IPS-NIHi11 (cell line): ENCODE measurements around the gene RBM19.
"Not testable (repeated sequence)": the region's sequence is repeated elsewhere in the genome, so short reads cannot be mapped to it uniquely, and the experiment has no call there.

Source experiments
- DNase-seq: peaks from one replicate; pipeline ENCODE4 v3.0.0; 2012; ENCODE audit warnings: mixed read lengths, low spot score

The RBM19 gene

DNA sequence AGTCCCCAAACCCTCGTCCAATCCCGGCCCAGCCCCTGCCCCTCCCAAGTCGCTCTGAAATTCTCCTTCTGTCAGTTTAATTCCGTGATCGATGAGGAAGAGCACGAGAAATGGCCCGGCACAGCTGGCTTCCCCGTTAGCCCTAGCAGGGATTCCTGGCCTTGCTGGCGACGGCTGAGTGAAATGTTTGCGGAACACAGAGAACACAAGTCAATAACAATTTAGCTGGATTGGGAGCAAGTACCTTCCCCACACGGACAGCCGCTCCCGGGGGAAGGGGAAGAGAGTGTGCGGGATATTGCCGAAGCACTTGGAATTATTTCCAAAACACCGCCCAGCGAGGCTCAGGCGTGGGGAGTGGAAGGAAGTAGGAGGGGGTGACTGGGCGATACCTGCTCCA lies 134.6 kb downstream of the RBM19 start:
- DNase-seq: no peak

DNA sequence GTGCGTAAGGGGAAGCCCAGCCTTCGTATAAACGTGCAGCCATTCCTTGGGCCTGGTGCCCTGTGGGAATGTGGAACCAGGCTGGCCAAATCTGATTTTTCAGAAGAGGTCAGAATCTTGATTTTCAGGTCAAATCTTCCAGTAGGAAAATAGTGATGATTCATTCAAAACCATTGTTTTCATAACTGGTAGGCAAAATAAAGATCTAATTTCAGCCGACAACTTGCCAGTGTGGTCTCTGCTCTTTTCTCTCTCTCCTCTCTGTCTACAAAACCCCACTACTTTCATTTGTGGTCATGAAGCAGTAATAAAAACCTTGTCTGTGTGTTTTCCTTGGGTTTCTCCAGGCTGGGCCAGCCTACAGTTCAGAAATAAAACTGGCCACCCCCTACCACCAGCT lies 135.1 kb downstream of the RBM19 start:
- DNase-seq: no peak

DNA sequence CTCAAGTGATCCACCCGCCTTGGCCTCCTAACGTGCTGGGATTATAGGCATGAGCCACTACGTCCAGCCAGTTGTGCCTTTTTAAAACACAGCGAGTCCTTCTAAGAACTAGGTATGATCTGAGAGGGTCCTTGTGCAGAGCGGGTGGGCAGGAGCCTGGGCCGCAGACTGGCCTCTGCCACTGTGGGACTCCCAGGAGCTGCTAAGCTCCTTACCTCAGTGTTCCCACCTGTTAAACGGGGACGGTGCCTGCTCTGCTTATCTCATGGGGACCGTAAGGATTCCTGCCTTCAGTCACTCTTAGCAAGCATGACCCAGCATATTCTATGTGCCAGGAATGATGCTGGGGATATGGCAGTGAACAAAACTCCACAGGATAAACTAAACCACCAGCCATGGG lies 136.9 kb downstream of the RBM19 start:
- DNase-seq: no peak

DNA sequence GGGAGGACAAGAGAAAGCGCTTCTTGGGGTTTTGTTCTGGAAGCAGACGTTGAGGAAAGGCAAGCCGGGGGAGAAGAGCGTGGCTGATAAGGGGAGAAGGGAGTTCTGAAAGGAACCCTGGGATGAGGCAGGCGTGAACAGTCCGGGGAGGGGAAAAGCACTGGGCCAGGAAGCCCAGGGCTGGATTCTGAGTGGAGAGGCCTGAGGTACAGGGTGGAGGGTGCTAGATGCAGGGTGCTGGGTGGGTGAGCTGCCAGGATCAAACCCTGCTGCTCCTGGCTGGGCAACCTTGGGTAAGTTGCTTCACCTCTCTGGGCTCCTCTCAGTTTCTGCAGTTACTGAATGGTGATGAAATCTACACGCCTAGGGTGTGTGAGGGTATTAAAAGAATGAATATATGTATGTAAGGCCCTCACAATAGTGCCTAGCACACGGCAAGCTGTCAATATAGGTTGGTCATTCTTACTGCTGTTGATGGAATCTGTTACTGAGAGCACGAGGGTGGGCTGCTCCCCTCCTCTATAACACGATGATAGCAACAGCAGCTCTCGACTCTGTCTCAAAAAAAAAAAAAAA lies 138.5 kb downstream of the RBM19 start:
- no peak for DNase-seq

DNA sequence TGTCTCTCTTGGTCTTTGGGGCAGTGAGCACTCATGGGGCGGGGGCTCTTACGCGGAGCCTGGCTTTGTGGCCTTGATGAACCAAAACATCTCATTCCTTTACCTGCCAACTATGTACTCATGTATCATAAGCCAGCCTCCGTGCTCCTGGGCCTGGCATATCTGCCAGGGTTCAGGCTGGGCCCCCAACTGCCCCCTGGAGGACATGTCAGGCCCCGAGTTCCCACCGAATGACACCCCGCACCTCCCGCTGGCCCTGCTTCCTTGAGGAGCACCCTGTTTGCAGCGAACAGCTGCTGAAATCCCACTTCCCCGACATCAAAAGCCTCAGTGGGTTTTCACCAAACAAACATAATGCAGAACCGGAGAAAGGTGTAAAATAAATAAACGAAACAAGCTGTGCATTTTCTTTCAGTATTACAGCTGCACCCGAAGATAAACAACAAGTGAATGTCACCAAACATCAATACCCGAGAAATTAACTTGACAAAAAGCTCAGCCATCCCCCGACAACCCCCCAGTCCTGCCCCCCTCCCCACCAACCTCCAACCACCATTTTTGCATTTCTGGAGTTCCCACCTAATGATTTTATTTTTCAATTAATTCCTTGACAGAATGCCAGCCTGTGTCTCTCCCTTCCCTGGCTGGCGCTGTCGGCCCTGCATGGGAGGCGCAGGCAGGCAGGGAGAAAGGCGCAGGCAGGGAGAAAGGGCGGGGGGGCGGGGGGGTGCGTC lies 139.2 kb downstream of the RBM19 start:
- DNase-seq: peak; percentile 68

DNA sequence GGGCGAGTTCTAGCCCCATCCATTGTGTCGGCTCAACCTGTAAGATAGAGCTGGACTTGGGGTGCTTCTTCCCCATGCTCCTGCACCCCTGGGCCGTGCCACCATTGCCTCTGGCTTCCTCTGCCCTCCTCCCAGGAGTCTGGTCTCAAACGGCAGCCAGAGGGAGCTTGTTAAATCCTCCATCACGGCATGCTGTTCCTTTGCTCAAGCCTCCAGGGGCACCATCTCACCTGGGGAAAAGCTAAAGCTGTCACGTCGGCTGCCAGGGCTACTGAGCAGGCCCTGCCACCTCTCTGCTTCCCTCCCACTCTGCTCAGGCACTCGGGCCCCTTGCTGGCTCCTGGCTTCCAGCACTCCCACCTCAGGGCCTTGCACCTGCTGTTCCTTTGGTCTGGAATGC lies 140.4 kb downstream of the RBM19 start:
- DNase-seq: peak; percentile 72

DNA sequence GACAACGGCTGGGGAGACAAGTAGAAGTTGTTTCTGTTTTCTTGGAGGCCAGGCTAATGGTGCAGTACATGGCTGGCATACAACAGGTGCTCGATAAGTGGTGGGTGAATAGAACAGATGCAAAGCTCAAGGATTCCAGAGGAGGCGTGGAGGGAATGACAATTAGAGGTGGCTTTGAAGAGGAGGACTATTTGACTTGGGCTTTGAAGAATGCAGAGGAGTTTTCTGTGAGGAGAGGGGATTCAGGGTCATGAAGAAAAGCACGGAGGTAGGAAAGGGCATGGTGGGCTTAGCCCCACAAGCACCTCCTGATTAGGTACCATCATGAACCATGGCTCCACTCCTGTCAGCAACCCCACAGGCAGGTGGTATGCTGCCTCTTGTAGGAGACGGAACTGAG lies 142.3 kb downstream of the RBM19 start:
- no peak for DNase-seq

DNA sequence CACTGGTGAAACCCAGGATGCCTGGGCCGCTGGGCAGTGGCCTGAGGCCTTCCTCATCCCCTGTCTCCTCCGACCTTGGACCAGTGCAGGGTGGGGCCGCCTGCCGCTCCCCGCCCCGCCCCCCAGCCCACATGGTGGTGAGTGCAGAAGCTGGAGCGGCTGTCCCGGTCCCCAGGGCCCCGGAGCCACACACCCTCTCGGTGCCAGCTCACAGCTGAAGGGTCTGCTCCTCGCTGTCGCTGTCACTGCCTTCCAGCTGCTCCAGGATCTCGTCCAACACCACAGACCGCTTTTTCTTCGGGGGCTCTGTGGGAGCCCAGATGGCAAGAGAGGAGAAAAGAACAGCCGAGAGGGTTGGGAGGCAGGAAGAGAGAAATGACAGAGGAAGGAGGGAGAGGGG lies 143.1 kb downstream of the RBM19 start:
- DNase-seq: no peak

DNA sequence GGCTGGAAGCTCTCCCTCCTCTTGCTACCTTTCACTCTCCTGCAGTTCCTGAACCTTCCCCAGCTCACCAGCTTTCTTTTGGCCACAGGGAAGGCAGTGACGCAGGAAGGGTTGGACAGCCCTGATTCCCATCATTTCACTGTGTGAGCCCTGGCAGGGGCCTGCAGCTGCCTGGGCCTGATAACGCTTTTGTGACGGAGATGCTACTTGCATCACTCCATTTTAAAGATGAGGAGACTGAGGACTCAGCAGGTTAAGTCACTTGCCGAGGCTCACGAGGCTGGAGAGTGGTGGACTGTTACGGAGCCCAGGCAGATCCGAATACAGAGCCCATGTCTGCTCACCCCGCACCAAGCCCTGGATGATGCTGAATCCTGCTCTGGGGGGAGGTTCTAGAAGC lies 145.3 kb downstream of the RBM19 start:
- no peak for DNase-seq

DNA sequence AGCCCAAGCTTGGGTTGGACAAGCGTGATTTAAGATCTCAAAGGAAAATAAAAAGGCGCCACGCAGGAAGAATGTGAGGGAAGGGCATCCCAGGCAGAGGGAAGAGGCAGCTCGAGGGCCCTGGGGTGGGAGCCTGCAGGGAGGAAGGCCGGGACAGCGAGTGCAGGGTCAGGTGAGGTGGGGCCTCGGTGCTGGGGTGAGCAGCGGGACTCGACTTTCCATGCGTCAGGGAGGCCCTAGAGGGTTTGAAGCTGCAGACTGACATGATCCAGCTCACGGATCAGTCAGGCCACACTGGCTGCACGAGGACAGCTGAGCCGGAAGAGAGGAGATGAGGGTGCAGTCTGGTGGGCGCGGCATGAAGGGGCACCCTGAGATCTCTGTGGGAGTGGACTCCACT lies 145.8 kb downstream of the RBM19 start:
- no peak for DNase-seq

DNA sequence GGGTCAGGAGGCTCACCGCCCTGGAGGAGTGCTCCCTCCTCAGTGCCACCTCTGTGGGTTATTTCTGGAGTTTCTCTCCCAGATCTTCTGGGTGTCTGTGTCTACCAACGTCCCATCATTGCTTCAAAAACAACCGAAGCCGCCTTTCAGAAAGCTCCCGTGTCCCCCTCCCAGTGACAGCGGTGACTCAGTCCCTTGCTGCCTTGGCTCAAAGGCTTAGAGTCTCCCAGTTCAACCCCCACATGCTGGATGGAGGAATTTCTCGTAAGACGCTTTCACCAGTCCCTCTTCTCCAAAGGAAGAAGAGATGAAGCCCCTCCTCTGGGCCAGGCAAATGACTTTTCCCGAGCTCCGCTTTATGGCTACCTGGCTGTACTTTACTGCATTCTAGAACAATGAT lies 146.6 kb downstream of the RBM19 start:
- DNase-seq: no peak

DNA sequence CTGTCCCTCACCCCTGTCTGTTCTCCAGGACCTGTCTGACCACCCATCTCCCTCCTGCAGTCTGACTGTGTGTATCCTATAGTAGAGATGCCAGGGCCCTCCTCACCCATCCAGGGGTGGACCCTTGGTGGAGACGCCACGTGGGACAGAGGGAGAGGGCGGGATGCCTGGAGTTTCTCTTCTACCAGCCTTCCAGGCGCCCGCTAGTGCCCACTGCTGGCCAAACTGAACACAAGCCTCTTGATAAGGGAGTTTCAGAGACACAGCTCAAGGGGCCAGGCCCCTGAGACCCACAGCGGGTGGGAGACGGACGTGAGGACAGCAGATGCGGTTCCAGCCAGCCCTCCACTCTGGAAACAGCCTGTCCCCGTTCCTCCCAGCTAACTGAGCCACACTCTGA lies 147.3 kb downstream of the RBM19 start:
- DNase-seq: peak; percentile 83

DNA sequence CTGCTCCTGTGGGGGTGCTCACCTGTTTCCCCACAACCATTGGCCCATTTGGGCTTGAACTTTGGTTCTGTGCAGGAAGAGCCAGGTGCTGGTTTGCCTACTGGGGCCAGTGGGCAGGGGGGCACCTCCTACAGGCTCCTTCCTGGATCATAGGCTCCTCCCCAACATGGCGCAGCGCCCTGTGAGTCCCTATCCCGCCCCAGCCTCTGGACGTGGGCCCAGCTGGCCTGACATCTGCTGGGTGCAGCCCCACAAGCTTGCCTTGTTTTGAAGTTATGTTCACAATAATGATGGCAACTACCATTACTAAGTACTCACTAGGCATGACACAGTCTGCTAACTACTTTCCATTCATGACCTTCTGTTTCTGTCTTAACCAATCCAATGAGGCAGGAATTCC lies 147.8 kb downstream of the RBM19 start:
- DNase-seq: no peak

DNA sequence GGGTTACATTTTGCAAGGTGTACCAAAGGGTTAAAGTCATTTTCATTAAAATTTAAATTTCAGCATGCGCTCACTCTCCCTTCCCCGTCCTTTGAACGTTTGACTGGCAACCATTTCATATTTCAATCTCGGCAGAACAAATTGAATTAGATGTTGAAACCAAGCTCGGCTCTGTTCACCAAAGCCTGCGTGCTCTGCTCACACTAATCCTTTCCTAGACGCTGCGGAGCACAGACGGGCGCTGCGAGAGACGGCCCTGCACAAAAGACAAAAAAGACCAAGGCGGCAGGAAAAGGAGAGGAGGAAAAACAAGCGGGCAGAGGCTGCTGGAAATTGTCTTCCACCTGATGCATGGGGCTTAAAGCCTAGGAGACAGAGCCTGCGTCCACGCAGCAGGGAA lies 149.3 kb downstream of the RBM19 start:
- DNase-seq: no peak

DNA sequence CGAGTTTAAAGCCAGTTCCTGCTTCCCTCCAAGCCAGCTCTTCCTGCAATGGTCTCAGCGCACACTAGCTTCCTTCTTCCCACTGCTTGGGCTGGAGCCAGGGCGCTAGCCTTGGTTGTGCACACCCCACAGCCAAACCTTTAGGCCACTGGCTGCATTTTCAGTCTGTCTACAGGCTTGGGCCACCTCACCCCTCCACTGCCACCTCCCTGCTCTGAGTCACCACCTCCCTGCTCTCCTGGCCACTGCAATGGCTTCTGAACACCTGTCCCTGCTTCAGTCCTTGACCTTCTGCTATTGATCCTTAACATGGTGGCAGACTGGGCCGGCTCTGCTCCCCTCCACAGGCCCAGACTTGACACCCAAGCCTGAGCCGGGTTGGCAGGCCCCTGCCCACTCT lies 151.1 kb downstream of the RBM19 start:
- DNase-seq: no peak

DNA sequence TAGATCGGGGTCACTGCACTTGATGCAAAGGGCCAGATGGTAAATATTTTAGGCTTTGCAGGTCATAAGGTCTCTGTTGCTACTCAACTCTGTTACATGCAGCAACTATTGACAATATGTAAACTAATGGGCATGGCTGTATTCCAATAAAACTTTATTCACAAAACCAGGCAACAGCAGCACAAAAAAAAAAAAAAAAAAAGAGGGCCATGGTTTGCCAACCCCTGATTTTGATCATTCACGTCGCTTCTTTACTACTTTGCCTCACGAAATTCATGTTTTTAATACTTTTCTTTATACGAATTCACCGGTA lies 152.9 kb downstream of the RBM19 start:
- DNase-seq: no peak

DNA sequence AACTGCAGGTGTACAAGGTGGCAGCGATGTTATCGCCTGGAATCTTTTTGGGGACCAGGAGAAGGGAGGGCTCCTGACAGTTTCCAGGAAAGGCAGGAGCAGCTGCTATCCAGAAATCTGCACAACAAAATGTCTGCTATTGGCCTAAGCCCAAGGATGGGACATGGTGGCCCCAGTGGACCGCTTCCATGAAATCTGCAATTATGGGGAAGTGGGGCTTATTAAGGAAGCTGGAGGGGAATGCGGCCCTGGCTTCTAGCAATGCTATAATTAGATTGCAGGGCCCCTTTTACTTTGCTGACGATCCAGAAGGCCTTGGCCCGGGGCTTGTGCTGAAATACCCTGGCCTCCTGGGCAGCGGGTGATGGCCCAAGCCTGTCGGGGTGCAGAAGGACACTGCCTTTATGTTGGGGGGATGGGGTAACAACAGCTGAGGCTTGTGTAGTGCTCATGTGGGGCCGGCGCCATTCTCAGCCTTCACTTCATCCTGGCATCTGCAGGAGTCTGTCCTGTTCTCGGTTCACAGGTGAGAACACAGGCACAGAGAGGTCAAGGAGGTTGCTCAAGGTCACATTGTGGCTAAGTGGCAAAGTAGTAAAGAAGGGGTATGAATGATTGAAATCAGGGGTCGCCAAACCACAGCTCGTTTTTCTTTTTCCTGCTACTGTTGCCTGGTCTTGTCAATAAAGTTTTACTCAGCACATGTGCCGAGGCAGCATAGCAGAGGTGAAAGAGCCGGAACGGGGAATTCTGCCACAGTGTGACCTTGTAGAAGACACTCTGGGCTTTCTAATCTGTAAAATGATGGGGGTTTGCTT lies 153.5 kb downstream of the RBM19 start:
- DNase-seq: no peak

DNA sequence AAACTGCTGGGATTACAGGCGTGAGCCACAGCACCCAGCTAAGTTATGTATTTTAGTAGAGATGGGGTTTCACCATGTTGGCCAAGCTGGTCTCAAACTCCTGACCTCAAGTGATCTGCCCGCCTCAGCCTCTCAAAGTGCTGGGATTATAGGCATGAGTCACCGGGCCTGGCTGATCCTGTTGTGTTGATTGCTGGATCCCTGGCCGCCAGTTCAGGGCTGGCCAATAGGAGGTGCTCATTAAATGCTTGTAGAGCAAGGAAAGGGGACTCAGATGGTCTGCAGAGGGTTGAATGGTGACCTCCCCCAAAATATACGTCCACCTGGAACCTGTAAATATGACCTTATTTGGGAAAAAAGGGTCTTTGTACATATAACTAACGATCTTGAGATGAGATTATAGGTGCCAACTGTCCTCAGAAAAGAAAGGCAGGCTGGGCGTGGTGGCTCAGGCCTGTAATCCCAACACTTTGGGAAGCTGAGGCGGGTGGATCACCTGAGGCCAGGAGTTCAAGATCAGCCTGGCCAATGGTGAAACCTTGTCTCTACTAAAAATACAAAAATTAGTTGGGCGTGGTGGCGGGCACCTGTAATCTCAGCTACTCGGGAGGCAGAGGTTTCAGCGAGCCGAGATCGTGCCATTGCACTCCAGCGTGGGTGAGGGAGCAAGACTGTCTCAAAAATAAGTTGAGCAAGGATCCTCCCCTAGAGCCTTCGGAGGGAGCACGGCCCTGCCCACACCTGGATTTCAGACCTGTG lies 156.5 kb downstream of the RBM19 start:
- not testable (repeated sequence) for DNase-seq

DNA sequence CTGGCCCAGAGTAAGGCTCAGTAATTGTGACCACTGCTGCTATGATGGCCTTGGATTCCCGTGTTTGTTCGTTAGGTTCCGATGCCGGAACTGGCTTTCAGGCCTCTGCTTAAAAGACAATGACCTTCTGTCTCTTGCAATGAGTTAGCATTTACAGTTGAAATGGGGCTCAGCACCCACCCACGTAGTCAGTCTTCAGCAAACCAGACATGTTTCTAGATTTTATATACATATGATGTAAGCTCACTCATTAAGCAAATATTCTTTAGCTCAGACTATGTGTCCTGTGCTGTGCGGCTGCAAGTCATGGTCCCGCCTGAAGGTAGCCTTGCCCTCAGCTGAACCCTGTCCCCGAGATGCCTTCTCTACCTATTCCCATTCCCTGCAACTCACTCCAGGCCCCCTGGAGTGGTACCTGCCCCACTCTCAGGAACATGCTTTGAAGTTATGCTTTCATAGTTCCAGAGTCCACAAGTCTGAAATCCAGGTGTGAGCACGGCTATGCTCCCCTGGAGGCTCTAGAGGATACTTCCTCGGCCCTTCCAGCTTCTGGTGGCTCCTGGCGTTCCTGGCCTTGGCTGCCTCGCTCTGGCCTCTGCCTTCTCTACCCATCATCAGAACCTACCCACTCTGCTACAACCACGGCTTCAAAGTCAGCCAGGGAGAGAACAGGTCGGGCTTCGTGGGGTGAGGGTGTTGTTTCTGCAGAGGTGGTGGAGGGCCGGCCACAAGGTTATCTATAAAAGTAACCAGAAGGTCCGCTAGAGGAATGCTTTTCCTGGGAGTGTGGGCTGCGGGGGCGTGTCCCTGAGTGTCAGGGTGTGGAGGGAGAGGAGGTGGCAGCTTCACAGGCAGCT lies 157.8 kb downstream of the RBM19 start:
- DNase-seq: no peak

DNA sequence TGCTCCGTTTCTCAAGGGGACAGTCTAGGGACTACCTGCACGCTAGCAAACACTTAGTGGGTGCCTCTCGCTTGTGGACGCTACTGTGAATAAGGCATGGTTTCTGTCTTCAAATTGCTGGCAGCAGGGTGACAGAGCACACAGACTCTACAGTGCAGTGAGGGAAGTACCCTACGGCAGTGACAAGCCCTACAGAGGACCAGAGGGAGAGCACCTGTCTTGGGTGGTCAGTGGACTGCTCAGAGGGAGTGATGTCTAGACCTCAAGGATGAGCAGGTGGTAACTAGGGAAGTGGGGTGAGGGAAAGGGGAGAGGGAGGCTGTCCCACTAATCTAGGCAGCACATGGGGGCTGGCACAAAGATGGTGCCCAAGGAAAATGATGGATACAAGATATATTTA lies 160.5 kb downstream of the RBM19 start:
- DNase-seq: no peak

DNA sequence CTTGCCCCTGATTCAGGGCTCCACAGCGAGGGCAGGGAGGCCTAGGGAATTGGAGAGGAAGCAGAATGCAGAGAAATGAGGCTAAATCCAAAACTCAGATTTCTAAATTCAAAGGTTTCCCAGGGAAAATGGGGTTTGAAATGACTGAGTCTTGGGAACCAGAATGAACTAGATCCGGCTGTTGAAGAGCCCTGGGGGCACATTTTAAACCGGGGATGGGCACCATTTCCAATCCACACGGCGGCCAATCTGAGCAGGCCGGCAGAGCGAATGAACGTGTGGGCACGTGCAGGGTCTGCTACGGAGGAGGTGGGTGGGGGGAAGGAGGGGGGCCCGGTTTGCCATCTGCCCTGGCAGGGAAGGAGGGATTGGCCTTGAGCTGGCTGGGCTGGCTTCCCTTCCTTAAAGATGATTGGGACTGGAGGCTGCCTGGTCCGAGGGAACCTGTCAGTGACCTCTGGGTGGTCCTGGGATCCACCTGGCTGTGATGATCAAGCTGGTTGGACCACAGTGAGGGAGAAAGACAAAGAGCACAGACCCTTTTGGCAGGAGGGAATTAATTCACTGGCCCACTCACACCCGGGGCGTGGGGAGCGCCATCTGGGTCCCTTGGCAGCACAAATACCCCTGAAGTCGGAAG lies 161.0 kb downstream of the RBM19 start:
- no peak for DNase-seq
